GM12801 (cell line): ENCODE measurements around the gene PRUNE2.

Source experiments
- CTCF ChIP-seq: IDR thresholded peaks from one replicate; pipeline ENCODE4 v1.5.1; 2011; ENCODE audit warnings: control low read depth; ENCODE audit not compliant: insufficient read length; ENCODE audit errors: extremely low read depth

The PRUNE2 gene

DNA sequence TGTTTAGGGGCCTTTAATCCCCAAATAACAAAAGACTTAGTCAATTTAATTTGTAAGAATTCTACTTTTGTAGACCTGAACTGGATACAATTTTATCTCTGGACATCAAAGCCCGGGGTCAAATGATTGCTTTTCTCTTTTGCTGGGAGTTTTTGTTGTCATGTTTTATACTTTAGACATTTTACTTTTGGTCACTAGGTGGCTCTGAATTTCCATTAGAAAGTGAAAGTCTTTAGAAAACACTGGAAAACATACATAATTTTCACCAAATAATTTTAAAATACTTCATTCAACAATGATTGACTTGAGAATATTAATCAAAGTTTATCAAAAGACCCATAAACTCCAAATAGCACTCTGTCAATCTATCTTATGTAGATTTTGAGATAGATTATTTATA is 144.5 kb downstream of the PRUNE2 start:
- TF ChIP-seq CTCF: no peak

DNA sequence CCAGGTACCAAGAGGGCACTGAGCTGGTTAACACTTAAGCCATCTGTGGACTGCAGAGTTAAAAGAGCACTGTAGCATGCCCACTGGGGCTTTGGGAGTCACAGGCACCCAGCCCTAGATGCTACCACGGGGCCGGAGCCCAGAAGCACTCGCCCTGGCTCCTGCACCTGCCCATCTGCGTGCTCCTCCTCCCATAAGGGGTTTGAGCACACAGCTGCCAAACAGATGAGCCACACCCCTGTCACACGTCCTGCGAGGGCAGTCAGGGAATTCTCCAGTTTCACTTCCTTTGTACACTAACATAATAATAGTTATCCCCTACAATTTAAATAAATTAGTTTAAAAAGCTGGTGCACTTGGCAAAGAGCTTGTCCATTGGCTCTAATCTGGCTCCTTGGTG is 146.2 kb downstream of the PRUNE2 start:
- TF ChIP-seq CTCF: no peak

DNA sequence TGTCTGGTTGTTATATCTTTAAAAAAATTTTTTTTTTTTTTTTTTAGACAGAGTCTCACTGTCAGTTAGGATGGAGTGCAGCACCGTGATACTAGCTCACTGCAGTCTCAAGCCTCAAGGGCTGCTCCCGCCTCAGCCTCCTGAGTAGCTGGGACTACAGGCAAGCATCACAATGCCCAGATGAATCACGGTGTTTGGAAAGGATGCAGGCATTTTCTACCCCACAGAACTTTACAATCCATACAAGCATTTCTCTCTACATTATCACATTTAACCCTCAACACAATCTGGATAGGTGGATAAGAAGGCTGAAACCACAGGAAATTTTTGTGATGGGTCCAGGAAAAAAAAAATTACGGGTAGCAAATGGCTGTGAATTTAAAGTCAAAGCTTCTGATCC is 147.4 kb downstream of the PRUNE2 start:
- TF ChIP-seq CTCF: no peak

DNA sequence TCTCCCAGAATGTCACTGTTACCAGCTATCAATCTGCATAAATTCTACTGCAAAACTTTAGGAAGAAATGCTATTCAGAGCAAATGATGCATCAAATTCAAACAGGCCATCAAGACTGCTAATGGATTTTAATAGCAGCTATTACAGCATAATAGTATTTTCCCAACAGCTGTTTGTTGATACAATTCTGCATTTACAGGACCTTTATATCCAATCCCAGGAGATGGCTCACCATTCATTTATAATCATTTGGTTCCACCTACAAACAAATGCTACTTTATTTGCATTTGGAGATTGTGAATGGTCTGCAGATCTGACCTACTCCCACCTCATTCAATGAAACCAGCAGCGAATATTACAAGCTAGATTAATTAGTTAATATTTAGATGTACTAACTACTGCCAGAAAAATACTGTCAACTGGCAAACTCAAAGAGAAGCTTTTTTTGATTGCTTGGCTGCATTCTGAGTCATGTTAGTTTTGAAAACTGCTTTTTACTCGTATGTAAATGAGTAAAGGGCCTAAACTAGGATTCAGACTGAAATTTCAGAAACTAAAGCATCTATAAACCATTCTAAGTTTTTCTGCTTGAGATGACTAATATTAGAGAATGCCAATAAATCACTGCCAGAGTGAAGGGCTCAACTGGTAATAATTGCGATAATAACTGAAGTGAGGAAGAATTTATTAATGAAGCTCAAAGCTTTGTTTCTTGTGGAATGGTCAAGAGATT is 148.8 kb downstream of the PRUNE2 start:
- no peak for TF ChIP-seq CTCF

GRCh38 chr9:76756268-76756640 is 149.7 kb downstream of the PRUNE2 start:
- TF ChIP-seq CTCF: no peak

GRCh38 chr9:76751001-76751400 is 154.9 kb downstream of the PRUNE2 start:
- TF ChIP-seq CTCF: no peak

DNA sequence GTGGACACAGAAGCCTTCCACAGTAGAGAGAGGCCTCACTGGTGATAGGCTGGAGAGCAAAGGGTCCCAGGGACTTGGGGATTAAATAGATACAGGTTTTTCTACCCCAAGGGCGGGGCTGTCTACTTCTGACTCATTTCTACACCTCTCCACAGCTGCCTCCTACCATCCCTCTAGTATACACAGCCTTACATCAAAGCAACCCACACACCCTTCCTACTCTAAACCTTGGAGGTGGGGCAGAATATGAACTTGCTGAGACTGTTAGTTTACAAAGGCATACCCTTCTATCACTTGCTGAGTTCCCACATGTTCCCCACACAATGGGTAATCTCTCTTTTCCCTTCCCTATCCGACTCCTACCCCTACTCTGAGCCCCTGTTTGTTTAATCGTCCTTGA is 161.6 kb downstream of the PRUNE2 start:
- no peak for TF ChIP-seq CTCF

DNA sequence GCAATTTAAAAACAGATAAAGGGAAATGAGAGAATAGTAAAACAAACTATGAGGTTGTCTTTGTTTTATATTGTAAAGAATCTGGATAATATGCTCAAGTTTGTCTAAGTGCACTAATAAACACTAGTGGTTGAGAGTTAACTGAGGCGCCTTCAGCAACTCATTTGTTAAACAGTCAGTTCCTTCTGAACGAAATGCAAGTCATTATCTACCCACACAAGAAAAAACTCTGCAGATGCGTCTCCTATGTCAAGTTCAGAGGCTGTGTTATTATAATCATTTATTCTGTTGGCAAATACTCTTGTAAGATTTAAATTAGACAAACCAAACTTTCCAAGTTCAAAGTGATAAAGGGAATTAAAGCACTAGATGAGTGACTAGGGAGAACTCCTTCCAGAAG is 162.0 kb downstream of the PRUNE2 start:
- no peak for TF ChIP-seq CTCF
